GM19099 (cell line): Measurements from ENCODE around the gene SPATA31C1.

Source experiments
- POLR2A ChIP-seq: IDR thresholded peaks from 3 replicates; pipeline ENCODE4 v1.6.1; 2011; ENCODE audit warnings: low read depth; ENCODE audit not compliant: insufficient read length; ENCODE audit errors: extremely low read depth

SPATA31C1 gene

DNA sequence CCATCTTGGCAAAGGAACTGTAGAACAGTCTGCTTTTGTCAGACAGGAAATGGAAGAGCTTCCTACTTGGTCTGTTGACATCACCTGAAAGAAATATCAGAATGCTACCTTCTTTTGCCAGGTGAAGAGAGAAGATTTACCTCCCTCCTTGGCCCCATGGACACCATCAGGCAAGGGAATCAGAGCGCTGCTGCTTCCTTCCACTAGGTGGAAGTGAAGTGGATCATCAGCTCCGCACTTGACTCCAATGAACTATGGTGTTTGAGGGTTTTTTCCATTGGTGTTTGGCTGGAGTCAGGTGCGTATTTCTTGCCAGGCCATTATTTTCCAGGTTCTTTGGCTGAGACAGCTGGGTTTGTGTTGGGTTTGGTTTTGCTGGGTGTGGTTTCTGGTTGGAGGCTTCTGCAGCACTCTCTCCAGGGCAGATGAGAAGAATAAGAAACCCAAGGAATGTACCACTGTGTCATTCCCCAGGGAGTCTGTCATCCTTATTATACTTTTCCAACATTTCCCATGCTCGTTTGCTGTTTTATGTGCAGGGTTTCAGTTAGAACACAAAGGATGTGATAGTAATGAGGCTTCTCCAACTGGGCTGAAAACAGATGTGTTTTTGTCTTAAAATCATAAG lies 22.6 kb upstream of the SPATA31C1 start:
- no peak for TF ChIP-seq POLR2A

DNA sequence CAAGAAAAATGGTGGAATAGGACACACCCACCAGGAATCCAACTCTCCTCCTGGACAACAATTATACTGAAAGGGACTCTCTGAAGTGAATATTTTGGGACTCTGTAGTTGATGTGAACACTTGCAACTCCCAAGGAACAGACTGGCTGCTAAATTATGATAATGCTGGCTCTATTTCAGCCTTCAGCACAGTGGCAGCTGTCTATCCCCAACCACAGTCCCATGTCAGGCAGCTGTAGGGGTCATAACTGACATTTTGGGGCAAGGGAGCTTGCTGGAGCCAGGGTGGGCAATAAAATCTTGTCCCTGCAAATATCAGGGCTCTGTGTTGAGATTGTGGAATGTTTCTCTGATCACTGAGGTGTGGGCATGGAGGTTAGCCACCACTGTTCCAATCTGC lies 20.9 kb upstream of the SPATA31C1 start:
- no peak for TF ChIP-seq POLR2A

DNA sequence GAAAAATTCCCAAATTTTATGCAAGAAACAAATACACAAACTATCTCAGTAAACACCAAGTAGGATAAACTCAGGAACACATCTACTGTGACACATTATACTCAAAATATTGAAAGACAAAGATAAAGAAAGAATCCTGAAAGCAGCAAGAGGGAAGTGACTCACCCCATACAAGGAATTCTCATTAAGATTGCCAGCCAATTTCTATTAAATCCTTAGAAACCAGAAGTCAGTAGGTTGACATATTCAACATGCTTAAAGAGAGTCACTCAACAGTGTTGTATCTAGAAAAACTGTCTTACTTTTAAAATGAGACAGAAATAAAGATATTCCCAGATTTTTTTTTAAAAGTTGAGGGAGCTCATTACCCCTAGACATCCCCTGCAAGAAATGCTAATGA lies 19.6 kb upstream of the SPATA31C1 start:
- no peak for TF ChIP-seq POLR2A

DNA sequence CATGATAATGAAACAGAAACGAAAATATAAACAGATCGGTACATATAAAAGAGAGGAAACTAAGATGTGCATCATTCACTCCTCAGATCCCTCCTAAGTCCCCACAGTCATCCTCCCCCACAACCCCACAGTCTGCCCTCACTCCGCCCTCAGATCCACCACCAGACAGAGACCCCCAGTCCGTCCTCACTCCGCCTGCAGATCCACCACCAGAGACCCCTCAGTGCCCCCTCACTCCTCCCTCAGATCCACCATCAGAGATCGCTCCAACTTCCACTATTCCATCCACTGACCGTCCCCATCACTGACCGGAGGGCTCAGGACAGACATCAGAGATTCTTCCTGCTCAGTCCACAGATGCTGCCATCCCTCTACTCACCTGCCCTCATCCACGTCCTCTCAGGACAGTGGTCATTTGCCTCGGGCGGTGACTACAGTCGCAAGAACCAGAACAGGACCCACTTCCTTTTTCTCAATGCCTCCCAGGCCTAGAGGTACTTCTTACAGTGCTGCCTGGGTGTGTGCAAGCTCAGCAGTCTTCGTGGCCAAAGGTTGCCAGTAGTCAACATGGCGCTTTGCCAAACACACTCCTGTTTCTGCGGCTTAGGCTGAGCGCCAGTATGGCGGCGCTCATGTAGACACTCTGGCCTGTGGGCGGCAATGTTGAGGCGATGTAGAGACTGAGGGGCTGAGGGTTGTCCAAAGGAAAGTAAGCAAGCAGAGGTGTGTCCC lies 8.3 kb upstream of the SPATA31C1 start:
- no peak for TF ChIP-seq POLR2A

DNA sequence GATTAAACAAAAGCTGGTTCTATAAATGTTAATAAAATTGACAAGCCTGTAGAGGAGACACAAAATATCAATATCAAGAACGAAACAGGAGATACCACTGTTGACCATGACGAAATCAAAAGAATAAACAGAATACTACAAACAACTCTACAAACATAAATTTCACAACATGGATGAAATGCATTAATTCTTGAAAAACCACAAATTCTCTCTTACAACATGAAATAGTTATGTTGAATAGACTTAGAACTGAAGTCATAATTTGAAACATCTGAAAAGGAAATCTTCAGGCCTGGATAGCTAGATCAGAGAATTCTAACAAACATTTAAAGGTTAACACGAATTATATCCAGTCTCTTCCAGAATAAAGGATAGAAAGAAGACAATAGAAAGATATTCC lies 6.9 kb upstream of the SPATA31C1 start:
- no peak for TF ChIP-seq POLR2A

DNA sequence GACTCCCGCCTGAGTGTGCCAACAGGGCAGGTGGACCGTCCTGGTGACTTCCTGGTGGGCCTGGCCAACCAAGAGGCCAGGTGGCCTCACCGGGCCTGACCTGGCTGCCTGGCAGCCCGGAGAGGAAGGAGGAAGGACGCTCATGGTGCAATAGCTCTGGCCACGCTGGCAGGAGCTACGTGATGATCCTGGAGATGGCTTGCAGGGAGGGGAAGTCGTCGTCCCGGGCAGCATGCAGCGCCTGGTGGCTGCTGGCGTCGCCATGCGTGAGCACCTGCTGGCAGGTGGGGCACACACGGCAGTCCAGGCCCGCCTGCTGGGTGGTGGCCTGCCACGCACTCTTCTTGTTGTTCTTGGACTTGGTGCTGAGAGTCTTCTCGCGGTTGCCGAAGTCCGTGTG lies 26.3 kb downstream of the SPATA31C1 start:
- TF ChIP-seq POLR2A, result no peak

DNA sequence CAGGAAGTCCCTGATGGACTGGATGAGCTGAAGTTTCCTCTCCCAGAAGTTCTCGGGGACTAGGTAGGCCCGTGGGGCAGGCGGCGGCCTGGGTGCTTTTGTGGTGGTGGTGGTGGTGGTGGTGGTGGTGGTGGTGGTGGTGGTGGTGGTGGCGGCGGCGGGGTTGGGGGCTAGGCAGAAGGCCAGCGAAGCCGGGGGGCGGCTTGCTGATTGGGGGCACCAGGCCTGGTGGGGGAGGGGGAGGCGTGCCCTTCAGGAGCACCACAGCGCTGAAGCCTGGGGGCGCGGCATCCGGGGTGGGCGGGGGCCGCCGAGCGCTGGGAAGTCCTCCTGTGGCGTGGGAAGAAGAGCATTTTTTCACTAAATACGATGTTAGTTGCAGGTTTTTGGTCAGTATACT lies 26.9 kb downstream of the SPATA31C1 start:
- no peak for TF ChIP-seq POLR2A

DNA sequence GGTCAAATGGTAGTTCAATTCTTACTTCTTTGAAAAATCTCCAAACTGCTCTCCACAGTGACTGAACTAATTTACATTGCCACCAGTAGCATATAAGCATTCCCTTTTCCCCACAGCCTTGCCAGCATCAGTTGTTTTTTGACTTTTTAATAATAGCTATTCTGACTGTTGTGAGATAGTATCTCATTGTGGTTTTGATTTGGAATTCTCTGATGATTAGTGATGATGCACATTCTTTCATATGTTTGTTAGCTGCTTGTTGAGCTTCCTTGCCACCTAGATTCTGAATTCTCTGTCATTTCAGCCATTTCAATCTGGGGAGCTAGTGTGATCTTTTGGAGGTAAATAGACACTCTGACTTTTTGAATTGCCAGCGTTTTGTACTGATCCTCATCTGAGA lies 32.5 kb downstream of the SPATA31C1 start:
- no peak for TF ChIP-seq POLR2A

DNA sequence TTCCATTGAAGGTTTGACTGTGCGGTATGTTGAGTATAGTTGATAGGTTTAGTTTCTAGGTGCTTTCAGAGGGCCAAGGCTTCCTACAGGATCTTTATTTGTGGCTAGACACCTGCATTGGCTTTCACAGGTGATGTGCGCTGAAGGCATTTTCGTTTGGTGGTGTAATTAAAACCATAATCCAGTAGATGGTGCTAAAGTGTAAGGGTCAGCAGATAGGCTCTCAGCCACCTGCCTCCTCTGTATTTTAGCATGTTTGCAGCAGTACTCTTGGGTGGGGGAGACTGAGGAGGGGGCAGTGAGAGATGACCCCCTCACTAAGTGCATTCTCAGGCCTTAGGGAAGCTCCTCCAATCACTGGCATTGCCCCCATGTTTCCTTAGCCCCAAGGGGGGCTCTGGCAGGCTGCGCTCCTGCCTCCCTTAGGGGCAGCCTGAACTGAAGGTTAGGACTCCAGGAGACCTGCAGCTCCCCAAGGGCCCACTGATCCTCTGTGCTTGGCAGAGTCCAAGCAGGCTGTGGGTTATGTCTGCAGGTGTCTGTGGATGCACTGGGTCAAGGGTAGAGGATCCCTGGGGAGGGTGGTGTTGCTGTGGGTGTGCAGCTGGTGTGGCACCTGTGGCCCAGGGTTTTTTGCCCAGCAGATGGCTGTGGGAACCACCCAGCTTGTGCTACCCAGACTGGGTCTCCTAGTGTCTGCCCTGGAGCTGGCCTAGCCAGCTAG lies 33.2 kb downstream of the SPATA31C1 start:
- no peak for TF ChIP-seq POLR2A

DNA sequence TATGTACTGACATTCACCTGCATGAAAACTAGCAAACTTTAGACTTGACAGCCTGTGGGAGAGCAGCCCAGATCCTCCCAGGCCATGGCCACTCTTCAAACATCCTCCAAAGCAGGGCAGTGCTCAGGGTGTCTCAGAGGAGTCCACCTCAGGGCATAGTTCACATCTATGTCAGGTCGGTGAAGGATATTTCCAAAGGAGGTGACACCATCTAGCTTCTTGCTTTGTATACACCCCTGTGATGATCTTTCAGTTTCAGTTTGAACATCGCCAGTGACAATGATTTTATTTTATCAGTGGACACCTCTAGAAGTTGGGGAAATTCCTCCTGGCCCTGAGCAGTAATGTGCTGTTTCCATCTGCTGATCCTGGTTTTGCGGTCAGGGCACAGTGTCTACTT lies 36.5 kb downstream of the SPATA31C1 start:
- no peak for TF ChIP-seq POLR2A

DNA sequence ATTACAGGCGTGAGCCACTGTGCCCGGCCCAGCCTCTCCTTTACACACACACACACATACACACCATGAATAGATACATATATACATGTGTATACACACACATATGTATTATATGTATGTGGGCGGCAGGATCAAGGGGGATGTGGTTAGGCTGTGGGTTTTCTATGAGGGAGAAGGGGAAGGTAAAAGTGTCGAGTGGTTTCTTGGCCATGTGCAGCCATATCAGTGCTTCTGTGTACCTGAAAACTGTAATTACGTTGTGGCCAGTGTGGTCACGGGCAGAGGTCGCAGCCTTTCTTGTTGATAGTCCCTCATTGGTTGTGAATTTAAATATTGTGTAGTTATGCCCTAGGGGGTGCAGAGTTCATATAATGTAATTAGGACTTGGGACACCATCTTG lies 40.1 kb downstream of the SPATA31C1 start:
- TF ChIP-seq POLR2A, result no peak

DNA sequence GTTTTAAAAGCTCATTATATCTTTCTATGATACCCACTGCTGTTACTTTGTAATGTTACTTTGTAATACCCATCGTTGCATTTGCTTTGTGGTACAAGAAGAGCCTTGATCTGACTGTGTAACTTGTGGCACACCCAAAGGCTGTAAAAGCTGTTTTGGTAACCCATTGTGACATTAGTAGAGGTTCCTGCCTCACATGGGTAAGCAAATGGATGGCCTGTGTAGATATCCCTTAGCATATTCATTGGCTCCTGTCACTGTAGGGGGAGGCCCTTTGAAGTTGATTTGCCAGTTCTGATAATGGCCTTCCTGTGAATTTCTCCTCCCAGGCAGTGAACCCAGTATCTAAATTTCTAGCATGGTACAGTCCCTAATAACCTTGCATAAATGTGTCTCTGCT lies 40.8 kb downstream of the SPATA31C1 start:
- no peak for TF ChIP-seq POLR2A

DNA sequence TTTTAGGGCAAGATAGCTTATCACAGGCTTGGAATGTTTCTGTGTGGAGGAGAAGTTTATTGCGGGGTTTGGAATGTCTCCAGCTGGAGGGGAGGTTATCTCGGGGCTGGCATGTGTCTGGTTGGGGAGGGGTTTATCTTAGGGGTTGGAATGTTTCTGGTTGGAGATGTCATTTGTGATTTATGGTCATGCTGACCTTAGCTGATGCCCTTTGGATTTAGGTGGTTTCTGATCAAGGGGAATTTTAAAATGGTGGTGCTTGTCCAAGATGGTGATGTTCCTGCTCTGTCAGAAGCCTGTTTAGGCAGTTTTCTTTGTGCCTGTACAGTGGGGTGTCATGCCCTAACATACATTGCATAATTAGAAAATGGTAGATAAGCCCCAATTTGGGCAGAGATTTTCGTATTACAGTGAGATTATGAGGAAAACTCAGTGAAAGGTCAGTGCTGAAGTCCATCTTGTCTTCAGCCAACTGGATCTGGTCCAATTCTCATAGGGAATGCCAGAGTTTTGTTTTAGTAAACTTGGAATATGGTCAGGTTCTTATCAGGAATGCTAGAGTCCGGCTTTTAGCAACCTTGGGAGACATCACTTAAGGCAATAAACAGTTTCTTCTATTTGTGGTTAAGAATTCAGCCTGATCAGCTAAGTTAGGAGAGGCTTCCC lies 42.3 kb downstream of the SPATA31C1 start:
- TF ChIP-seq POLR2A, result no peak

DNA sequence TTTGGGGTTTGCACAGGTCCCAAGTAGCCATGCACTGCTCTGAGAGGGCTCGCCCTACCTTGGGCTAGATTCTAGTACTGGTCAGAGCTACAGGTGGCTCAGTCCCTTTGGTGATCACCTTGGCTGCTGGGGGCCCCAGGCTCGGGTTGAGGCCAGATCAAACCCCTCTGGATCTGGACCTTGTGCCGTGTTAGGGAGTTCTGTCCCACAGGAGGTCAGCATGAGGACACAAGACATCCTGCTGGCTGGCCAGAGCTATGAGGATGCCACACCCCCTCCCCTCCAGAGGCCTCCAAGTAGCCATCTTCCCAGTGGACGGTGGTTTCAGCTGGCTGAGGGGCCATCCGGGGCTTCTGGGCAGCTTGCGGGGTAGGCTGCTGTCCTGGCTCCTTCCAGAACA lies 46.0 kb downstream of the SPATA31C1 start:
- TF ChIP-seq POLR2A, result no peak

DNA sequence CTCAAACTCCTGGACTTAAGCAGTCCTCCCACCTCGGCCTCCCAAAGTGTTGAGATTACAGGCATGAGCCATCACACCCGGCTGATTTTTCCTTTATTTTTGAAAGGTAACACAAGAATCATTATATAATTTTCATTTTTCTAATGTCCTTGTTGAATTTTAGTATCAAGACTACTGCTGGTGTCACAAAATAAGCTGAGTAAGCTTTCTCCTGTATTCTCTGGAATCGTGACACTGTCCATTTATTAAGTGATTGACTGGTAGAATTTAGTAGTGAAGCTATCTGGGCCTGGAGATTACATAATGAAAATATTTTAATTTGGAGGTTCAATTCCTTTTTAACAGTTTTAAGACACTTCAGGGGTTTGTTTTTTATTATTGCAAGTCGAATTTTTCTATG lies 47.1 kb downstream of the SPATA31C1 start:
- TF ChIP-seq POLR2A, result no peak
